ENCODE measurements around the gene TRIM15.
"Not testable (repeated sequence)": the region's sequence is repeated elsewhere in the genome, so short reads cannot be mapped to it uniquely, and the experiment has no call there.

Gene TRIM15
- total RNA-seq = 0 reads per million in 3 experiments

- DNase-seq = no peak
Measured at GRCh38 chr6:30163090-30163917, at the start of gene TRIM15. Gene TRIM15, plus strand, starts transcription at chr6:30163546. Its CDS starts 139 bp downstream, at chr6:30163685.

- DNase-seq = no peak
Measured at GRCh38 chr6:30113841-30114240, 49.5 kb upstream of the TRIM15 start.

DNA sequence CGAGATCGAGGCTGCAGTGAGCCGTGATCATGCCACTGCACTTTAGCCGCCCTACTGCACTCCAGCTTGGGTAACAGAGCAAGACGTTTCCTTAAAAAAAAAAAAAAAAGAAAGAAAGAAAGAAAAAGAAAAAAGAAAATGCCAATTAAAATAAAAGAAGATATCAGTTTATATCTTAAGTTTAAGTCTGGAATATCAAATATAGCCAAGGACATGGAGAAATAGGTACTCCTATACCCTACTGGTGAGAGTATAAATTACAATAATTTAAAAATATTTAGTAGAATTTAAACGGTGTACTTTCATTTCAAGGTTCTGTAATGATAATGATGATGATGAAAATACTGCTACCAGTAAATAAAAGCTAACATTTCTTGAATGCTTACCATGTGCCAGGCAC lies 46.6 kb upstream of the TRIM15 start:
- DNase-seq = no peak

DNA sequence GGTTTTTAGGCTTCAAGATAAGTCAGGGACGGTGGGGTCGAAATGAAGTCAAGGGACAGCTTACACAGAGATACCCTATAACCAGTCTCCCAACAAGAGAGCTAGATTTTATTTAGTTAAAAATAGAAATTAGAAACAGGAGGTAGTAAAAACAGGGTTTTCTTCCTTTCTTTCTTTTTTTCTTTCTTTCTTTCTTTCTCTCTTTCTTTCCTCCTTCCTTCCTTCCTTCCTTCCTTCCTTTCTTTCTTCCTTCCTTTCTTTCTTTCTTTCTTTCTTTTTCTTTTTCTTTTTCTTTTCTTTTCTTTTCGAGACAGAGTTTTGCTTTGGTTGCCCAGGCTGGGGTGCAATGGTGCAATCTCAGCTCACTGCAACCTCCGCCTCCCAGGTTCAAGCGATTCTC lies 44.7 kb upstream of the TRIM15 start:
- not testable (repeated sequence) for DNase-seq

DNA sequence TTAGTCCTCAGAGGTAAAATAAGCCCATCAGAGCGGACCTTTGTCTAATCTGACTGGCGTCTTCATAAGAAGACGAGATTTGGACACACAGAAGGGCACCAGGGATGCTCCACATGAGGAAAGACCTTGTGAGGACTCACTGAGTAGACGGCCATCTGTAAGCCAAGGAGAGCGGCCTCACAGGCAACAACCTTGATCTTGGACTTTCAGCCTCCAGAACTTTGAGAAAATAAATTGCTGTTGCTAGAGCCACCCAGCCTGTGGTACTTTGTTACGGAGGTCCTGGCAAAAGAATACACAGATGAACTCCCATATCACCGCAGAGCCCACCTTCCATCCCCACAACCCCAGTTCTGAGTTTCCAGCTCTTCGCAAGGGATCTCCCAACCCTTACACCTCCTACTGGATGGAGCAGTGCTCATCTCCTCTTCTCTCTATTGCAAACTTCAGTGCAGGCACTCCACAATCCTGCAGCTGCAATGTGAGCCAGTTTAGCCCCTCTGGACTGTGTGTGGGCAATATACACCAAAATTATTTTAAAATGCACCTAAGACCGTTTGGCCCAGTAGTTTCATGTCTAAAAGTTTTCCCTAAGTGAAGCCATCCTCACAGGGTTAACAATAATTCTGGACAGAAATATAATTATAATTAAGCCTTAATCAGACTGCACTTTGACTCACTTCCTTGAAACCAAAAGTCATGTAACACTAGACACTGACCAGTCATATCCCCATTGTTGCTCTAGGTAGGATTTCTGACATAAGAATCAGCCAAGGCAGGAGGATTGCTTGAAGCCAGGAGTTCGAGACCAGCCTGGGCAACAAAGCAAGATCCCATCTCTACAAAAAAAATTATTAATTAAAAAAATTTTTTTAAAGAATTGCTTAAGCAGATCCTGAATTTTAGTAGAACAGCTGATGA lies 41.6 kb upstream of the TRIM15 start:
- DNase-seq = no peak

- no peak for DNase-seq
Measured at GRCh38 chr6:30122515-30122914, 40.8 kb upstream of the TRIM15 start.

GRCh38 chr6:30127238-30128093 lies 35.9 kb upstream of the TRIM15 start:
- DNase-seq = no peak

GRCh38 chr6:30129265-30130178 lies 33.8 kb upstream of the TRIM15 start:
- no peak for DNase-seq

DNA sequence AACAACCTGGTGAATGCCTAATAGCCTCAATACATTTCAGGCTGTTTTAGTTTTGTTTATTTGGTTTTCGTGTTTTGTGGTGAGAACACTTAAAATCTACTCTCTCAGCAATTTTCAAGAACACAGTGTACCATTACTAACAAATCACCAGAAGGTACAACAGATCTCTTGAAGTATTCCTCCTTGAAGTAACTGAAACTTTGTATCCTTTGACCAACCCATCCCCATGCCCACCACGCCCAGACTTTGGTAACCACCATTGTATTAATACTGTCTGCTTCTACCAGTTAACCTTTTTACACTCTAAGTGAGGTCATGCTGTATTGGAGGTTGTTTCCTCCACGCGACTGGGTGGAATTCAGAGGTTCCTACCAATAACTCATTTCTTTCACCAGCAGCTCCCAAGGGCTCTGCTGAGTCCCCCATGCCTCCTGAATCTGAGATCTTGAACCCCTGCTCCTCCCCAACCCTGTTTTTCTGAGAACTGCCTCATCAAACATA lies 33.1 kb upstream of the TRIM15 start:
- DNase-seq = no peak

DNA sequence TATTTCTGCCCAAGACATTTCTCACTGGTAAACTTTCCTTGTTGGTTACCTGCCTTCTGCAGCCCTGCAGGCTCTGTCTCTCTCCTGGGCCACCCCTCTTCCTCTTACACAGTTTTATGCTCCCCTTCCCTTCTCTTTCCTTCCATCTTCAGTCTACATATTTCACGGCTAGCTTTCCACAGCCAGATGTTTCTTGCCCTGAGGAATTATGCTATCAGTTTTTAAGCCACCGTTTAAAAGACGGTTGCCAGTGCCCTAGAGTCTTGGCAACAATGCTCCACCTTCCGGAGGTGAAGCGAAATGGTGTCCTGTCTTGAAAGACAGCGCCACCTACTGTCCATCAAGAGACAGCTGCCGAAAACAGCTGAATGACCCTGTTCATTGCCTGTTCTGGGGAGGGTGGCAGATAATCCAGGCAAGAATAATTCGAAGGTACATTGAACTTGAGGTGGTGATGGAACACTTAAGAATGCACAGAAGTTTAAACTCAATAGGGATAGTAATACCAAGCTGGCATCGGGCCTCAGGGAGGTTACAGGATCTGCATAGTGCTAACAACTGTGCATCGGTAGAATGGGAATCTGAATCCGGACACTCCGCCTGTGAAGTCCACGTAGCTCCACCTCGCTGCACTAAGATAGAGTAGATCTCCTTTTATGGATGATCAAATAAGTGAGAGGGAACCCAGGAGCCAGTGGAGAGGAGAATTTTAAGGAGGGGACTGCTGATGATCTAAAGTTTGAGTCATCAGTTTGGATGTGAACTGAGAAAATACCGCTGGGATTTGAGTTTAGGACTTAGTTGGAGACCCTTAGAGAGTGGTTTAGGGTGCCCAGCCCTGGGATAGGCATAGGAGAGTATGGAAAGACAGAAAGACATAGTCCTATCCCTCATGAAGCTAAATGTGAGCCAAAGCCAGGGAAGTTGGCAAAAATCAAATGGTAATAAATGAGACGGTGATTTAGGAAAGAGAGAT lies 32.2 kb upstream of the TRIM15 start:
- peak; percentile 76 for DNase-seq

- DNase-seq = no peak
Measured at GRCh38 chr6:30131947-30132497, 31.3 kb upstream of the TRIM15 start.

DNA sequence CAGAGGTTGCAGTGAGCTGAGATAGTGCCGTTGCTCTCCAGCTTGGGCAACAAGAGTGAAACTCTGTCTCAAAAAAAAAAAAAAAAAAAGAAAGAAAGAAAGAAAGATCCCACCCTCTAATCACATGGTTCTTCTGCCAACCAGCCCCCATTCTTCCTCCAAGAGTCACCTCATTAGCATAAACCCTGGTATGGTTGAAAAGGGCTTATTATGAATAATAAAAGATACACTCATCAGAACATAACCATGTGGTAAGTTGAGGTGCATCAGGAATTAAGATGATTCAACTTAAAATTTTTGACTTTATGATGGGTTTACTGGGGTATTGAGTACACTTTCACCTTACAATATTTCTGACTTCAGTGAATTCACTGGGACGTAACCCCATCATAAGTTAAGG lies 28.2 kb upstream of the TRIM15 start:
- DNase-seq = no peak

DNA sequence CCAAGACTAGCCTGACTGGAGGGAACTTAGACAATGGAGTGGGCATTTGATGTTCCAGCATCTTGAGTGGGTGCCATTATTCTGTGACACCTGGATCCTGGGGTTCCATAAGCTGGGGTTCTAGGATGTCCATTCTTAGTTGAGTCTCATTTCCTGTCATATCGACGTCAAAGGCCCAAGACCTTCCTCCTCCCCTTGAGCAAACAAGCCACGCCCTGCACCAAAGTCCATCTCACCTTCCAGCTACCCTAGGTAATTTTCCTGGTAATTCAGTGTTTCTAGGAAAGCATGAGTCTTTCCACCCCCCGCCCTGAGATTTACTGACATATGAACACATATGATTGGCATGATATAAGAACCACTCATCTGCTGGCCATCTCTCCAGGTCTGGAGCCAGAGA lies 27.6 kb upstream of the TRIM15 start, which contains the start of gene TRIM40:
Gene TRIM40, plus strand, starts transcription at position 384 of the 400 bp plus-strand sequence. CDS start 897 bp downstream, outside the sequence.
- DNase-seq = no peak

GRCh38 chr6:30136570-30137286 lies 26.6 kb upstream of the TRIM15 start:
- DNase-seq = no peak

DNA sequence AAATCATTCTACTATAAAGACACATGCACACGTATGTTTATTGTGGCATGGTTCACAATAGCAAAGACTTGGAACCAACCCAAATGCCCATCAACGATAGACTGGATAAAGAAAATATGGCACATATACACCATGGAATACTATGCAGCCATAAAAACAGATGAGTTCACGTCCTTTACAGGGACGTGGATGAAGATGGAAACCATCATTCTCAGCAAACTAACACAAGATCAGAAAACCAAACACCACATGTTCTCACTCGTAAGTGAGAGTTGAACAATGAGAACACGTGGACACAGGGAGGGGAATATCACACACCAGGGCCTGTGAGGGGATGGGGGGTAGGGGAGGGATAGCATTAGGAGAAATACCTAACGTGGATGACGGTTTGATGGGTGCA lies 23.1 kb upstream of the TRIM15 start:
- DNase-seq = not testable (repeated sequence)

GRCh38 chr6:30142665-30143064 lies 20.7 kb upstream of the TRIM15 start:
- DNase-seq = no peak

DNA sequence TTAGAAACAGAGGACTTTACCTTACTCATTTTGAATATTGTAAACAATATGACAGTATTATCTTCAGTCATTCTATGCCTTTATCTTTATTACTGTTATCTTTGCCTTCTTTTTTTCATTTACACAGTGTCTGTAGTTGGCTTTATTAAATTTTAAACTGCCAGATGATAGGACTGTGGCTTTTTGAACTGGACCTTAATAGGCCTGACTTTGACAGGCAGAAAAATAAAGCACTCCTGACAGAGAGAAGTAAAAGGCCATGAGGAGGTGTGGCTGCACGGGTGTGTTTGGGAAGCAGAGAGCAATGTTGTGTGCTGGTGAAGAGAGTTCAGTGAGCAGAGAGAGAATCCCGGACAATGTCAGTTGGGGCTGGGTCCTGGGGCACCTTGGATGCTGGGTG lies 19.6 kb upstream of the TRIM15 start:
- no peak for DNase-seq

DNA sequence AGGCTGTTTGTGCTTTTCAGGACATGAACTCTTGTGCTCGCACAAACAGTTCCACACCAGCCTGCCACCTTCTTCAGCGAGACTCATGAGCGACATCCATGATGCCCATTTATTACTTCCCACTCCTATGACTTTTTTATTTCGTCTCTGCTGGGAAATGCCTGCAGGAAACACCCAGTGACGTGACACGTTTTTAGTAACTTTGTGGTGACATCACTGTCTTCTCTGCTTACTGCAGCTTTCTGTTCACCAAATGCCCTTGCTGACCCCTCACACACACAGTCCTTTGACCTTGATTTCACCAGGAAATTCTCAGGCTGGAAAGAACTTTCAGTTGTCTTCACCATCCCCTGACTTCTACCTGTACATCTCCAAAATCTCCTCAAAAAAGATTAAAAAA lies 18.5 kb upstream of the TRIM15 start:
- no peak for DNase-seq

- no peak for DNase-seq
Measured at GRCh38 chr6:30145818-30146217, 17.5 kb upstream of the TRIM15 start.
